ENCODE data around the gene CCDC192.

The CCDC192 gene

DNA sequence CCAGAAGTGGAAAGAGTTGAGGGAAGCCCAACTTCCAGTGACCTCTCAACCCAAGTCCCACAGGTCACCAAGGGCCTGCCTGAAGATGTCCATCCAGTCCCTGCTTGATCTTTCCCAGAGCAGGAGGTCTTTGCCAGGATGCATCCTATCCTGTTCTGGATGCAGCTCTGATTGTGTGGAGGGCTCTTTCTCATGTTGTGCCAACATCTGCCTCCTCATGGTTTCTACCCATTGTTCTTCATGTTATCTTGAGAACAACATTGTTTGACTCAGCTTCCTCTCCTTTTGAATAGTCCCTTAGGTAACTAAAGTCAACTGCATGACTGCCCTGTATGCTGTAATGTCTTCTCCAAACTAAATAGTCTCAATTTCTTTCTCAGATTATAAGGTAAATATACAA, 169.3 kb downstream of the CCDC192 start:
- TF ChIP-seq ZFX (IDR thresholded peaks at IDR 0.05), result no peak
- TF ChIP-seq, protein P1, sequence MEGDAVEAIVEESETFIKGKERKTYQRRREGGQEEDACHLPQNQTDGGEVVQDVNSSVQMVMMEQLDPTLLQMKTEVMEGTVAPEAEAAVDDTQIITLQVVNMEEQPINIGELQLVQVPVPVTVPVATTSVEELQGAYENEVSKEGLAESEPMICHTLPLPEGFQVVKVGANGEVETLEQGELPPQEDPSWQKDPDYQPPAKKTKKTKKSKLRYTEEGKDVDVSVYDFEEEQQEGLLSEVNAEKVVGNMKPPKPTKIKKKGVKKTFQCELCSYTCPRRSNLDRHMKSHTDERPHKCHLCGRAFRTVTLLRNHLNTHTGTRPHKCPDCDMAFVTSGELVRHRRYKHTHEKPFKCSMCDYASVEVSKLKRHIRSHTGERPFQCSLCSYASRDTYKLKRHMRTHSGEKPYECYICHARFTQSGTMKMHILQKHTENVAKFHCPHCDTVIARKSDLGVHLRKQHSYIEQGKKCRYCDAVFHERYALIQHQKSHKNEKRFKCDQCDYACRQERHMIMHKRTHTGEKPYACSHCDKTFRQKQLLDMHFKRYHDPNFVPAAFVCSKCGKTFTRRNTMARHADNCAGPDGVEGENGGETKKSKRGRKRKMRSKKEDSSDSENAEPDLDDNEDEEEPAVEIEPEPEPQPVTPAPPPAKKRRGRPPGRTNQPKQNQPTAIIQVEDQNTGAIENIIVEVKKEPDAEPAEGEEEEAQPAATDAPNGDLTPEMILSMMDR (conservative IDR thresholded peaks at IDR 0.05), result no peak
- no peak overlapping the region for H3K27ac ChIP-seq

DNA sequence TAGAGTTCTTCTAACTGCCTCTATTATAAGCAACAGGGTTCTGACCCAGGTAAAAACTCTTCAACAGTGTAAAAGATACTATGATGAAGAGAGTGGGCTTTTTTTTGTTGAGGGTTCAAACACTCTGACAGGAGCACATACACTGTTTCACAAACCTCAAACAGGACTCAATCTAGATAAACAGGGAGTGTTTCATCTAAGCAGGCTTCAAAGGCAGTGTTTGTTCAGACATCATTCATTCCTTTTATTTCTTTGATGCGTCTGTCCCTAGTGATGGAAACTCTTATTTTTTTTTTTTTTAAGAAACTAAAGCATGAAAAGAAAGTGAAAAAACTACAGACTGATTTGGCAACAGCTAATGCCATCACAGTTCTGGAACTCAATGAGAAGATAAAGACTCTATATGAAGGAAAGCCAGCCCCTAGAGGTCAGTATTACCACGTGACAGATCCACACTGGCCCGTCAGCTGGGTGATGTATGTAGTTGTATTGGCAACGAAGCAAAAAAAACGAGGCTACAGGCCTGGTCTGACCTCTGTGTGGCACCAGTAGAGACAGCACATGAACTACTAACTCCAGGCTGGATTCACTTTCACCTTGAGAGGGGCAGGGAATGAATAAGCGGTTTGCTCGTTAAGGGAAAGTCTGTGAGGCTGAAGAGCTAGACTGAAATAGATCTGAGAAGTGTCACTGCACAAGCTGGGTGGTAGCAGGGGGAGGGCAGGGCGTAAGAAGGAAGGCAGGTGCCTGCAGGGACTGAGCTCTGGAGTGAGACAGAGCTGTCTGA, 172.2 kb downstream of the CCDC192 start:
- TF ChIP-seq, protein P1 (conservative IDR thresholded peaks at IDR 0.05), result peak; percentile 79
- no peak for TF ChIP-seq ZFX (IDR thresholded peaks at IDR 0.05)
- H3K27ac ChIP-seq, result peak overlapping the region; percentile 22; the same call in 1 of the 2 replicates

DNA sequence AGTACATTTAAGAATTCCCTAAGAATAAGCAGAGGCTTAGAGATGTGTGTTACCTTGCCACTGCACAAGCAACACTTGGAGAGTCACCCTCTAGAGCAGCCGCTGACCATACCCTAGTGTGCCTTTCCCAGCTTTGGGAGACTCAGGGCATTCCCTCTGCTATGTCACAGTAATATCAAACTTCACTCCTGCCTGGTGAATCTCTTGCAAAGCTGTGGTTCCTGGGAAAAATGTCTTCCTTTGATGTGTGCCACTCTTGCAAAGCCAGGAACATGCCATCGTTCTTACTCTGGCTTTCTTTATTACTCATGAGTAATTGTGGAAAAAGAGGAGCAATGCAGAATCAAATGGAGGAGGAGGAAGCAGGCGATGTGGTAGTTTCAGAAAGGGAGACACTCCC, 173.2 kb downstream of the CCDC192 start:
- no peak overlapping the region for H3K27ac ChIP-seq
- no peak for TF ChIP-seq ZFX (IDR thresholded peaks at IDR 0.05)
- TF ChIP-seq, protein P1 (conservative IDR thresholded peaks at IDR 0.05), result no peak

- TF ChIP-seq, protein P1 (conservative IDR thresholded peaks at IDR 0.05), result peak; percentile 75
- no peak for TF ChIP-seq ZFX (IDR thresholded peaks at IDR 0.05)
- H3K27ac ChIP-seq, result no peak overlapping the region
Observed at GRCh38 chr5:127878174-127878750, 175.1 kb downstream of the CCDC192 start.

- H3K27ac ChIP-seq, result peak overlapping the region; percentile 34; the same call in 1 of the 2 replicates
- TF ChIP-seq ZFX (IDR thresholded peaks at IDR 0.05), result no peak
Observed at GRCh38 chr5:127884416-127884815, 181.2 kb downstream of the CCDC192 start.

GRCh38 chr5:127885176-127885575, 182.0 kb downstream of the CCDC192 start:
- TF ChIP-seq, protein P1 (conservative IDR thresholded peaks at IDR 0.05), result no peak
- no peak for TF ChIP-seq ZFX (IDR thresholded peaks at IDR 0.05)
- no peak overlapping the region; the same call in 1 of the 2 replicates for H3K27ac ChIP-seq

DNA sequence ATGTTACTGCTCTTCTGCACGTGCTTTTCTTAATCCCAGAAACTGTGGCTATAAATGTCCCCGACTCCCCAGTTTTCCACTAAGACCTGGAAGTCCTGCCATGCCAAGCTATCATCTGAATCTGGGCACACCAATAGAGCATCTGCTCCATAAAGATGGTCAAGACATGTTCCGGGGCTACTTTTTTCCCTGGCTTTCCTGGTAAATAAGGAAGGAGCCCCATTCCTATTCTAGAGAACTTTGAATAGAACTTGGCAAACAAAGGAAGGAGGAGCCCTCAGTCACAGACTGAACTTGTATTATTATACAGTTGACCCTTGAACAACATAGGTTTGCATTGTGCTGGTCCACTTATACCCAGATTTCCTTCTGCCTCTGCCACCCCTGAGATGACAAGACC, 182.9 kb downstream of the CCDC192 start:
- H3K27ac ChIP-seq, result no peak overlapping the region
- TF ChIP-seq, protein P1 (conservative IDR thresholded peaks at IDR 0.05), result no peak
- no peak for TF ChIP-seq ZFX (IDR thresholded peaks at IDR 0.05)
